Hippocampal formation (tissue), 2 donors: ENCODE data around the gene CLRN3.

Experiments used
- DNase-seq, 2 donors: peaks; one replicate each; lab custom pipeline; 2025; lab: John Stamatoyannopoulos, UW

CLRN3 gene

GRCh38 chr10:127848226-127848625, 44.5 kb downstream of the CLRN3 start:
- no peak for DNase-seq

GRCh38 chr10:127845756-127846155, 47.0 kb downstream of the CLRN3 start:
- no peak for DNase-seq

- no peak for DNase-seq
Measured at GRCh38 chr10:127840884-127841283, 51.9 kb downstream of the CLRN3 start.

- DNase-seq = no peak
Measured at GRCh38 chr10:127836966-127837365, 55.8 kb downstream of the CLRN3 start.

- DNase-seq = no peak
Measured at GRCh38 chr10:127836176-127836575, 56.6 kb downstream of the CLRN3 start.

GRCh38 chr10:127834791-127835190, 58.0 kb downstream of the CLRN3 start:
- no peak for DNase-seq

- DNase-seq = no peak
Measured at GRCh38 chr10:127834221-127834620, 58.5 kb downstream of the CLRN3 start.

GRCh38 chr10:127833804-127834203, 58.9 kb downstream of the CLRN3 start:
- no peak for DNase-seq

- DNase-seq = no peak
Measured at GRCh38 chr10:127832501-127832900, 60.2 kb downstream of the CLRN3 start.

- DNase-seq = no peak
Measured at GRCh38 chr10:127830414-127830813, 62.3 kb downstream of the CLRN3 start.
